Activated CD4-positive, alpha-beta T cell treated with anti-CD3 and anti-CD28 coated beads, Interleukin-2, amount 50 U/mL, for 24 hours (primary cell): ENCODE measurements around the gene CNPY2.
"Not testable (repeated sequence)": the region's sequence is repeated elsewhere in the genome, so short reads cannot be mapped to it uniquely, and the experiment has no call there.

Experiments
- DNase-seq, 2 donors: peaks; one replicate each; pipeline ENCODE4 v3.0.0-alpha.2; 2020; ENCODE audit warnings: low read depth in 1 of 2, low spot score in 1 of 2

CNPY2 gene

DNA sequence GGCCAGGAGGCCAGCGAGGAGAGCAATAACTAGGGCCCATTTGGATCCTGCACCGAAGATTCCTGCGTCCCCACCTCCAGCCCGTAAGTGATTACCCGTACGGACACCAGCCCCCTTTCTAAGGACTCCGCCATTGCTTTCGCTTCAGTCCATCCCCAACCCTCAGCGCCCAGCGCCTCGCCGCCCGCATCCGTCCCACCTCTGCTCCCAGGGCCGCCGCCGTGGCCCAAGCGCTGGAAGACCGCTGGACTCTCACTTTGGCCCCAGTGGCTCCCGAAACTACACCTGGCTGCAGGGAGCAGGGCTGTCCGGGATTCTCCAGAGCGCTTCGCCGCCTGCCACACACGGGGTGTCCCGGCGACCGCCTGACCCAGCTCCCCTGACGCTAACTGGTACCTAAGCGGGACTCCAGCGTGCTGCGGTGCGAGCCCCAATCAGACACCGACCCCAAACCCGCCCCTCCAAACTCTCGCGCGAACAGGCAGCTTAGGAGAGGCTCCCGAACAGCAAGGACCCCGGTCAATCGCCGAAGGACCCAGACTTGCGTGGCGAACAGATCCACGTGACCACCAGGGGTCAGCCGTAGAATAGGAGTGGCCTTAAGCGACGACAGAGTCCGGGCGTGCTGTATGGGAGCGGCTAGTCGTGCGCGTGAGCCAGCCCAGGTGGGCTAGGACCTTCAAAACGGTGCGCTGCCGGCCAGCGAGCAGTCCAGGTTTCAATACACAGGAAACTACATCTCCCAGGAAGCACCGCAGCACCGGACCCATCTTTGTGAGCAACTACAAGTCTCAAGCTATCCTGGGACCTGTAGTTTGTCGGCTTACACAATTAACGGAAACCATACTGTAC lies at the start of gene CNPY2:
CNPY2 (minus strand) TSS at position 367 of the 852 bp plus-strand sequence. CDS start 771 bp downstream, outside the sequence.
- DNase-seq, result peak; percentile 85 to 92

DNA sequence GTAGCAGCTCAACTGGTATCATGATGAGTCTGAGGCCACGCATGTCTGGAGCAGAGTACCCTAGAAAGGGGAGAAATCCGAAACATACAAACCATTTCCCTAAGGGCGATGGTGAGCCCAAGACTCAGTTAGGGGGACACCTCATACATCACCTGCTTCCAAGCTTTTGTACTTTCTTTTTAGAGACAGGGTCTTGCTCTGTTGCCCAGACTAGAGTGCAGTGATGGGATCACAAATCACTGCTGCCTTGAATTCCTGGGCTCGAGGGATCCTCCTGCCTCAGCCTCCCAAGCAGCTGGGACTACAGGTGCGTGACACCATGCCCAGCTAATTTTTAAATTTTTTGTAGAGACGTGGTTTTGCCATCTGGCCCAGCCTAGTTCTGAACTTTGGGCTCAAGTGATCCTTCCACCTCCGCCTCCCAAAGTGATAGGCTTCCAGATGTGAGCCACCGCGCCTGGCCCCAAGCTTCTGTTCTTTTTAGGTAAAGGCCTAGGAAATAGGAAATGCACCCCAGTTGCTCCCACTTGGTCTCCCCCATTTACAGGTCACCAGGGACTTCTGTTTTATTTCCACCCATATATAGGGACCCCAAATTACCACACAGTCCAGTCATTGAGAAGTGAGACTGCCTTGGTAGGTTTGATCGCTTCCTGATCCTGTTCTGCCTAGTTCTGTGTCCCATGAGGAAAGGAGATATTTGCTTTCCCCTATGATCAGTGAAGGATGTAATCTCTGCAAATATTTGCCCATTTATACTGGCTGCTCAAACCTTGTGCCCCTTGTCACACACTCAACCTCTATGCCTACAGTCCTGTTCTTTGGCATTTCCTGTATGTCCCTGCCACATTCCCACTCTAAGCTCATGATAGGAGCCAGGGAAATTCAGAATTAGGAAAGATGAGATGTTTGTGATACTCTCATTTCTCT lies 46.6 kb upstream of the CNPY2 start, which contains the start of gene APOF:
APOF (minus strand) TSS at position 728 of the 930 bp plus-strand sequence; CDS start at position 616, 112 bp downstream.
- DNase-seq, result no peak

- DNase-seq, result no peak
These were observed 45.8 kb upstream of the CNPY2 start for GRCh38 chr12:56361487-56362129.

GRCh38 chr12:56359851-56360767 lies 44.3 kb upstream of the CNPY2 start, which contains the start of gene STAT2:
Gene STAT2, minus strand, starts transcription at chr12:56360107. Its CDS starts 3,536 bp downstream, at chr12:56356571.
- DNase-seq, result peak; percentile 96 to 98

- DNase-seq, result no peak
These were observed 43.2 kb upstream of the CNPY2 start for GRCh38 chr12:56358836-56359532.

DNA sequence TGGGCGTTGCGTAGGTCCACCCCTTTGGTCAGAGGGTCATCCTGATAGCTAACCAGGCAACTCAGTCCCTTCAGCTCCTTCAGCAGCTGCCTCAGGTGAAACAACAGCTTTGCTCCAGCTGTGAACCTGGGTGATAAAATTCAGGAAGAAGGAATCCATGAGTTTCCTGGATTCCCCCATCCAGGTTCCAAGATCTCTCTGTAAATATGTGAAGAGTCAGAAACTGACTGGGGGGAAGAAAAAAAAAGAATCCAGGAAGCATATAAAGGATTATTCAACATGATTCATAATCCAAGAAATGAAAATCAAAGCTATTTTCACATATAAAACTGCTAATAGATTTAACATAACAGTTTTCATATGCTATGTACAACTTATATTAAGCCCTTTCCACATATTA lies 35.5 kb upstream of the CNPY2 start:
- DNase-seq, result no peak

DNA sequence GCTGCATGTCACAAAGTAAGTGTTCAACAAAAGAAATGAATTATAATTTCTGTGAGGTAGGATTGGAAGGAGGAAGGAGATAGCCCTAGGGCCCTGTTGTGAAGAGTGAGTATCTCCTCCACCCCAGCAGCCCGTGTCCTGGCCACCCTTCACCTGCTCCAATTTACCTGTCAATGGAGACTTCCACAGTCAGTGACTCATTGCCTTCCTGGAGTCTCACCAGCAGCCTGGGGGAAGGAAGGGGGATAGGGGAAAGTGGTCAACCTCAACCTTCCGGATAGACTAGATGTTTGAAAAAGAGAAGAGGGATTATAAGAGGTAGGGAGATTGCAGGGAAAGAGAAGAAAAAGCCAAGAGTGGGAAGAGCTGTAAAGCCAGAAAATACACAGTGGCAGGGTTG lies 34.9 kb upstream of the CNPY2 start:
- no peak for DNase-seq

GRCh38 chr12:56348776-56349175 lies 33.0 kb upstream of the CNPY2 start:
- no peak for DNase-seq

DNA sequence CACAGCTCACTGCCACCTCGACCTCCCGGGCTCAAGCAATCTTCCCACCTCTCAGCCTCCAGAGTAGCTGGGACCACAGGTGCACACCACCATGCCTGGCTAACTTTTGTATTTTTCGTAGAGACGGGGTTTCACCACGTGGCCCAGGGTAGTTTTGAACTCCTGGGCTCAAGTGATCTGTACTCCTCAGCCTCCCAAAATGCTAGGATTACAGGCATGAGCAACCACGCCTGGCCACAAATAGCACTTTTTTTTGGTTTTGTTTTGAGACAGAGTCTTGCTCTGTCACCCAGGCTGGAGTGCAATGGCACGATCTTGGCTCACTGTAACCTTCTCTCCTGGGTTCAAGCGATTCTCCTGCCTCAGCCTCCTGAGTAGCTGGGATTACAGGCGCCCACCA lies 31.5 kb upstream of the CNPY2 start:
- DNase-seq, result not testable (repeated sequence)

GRCh38 chr12:56346675-56347074 lies 30.9 kb upstream of the CNPY2 start:
- DNase-seq, result no peak

DNA sequence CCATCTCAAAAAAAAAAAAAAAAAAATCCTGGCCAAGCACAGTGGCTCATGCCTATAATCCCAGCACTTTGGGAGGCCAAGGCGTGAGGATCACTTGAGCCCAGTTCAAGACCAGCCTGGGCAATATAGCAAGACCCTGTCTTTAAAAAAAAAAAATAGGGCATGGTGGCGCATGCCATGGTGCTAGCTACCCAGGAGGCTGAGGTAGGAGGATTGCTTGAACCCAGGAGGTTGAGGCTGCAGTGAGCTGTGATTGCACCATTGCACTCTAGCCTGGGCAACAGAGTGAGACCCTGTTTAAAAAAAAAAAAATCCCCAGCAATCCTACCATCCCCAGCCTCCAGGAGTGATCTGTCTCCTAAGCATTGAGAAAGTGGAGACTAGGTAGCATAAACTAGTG lies 26.5 kb upstream of the CNPY2 start:
- not testable (repeated sequence) for DNase-seq

DNA sequence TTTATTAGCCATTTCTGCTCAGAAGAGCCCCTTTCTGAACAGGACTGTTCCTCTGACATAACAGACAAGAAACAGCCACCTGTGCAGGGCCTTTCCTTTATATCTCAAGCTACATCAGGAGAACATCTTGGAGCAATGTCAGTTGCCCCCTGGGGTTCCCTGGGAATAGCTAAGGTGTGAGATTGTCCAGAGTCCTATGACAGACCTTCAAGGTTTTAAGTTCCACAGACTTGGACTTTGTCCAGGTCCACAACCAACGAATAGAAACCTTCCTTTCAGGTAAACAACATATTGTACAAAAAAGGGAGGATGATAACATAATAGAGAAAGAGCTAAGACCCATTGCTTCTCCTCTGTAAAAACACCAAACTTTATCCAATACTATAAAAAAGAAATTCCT lies 25.8 kb upstream of the CNPY2 start:
- no peak for DNase-seq

DNA sequence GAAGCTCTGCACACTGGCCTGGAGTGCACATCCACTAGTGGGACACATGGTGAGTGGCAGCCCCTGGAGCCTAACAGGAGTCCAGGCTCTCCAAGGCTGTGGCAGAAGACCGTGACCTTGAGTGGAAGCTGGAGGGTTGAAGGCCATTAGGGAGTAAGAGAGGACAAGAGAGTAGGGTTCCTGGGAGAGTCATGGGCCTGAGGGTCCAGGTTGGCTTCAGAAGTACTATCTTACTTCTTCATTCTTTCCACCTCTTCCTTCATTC lies 23.3 kb upstream of the CNPY2 start:
- DNase-seq, result no peak

DNA sequence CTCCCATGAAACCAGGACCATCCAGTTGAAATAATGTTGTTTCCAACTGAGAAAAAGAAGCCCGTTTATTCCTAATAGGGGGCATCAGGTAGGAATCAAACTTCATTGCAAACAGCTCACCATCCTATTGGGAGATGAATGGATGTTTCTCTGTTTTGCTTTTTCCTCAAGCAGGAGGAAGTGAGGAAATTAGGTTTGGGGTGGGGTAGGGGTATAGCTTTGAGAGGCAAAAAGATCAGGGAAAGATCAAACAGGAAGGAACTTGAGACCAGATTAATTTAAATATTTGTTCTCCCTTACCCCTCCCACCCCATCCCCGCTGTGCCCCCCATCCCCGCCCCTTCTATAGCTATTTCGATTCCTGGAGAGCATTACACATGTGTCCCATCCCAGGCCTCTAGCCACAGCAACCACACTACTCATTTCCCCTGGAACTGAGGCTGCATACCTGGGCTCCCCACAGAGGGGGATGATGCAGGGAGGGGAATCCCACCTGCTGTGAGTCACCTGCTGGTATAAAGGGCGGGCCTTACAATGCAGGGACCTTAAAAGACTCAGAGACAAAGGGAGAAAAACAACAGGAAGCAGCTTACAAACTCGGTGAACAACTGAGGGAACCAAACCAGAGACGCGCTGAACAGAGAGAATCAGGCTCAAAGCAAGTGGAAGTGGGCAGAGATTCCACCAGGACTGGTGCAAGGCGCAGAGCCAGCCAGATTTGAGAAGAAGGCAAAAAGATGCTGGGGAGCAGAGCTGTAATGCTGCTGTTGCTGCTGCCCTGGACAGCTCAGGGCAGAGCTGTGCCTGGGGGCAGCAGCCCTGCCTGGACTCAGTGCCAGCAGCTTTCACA lies 22.7 kb upstream of the CNPY2 start, which contains the start of gene IL23A:
IL23A (plus strand) TSS at position 577 of the 850 bp plus-strand sequence; CDS start at position 738, 161 bp downstream.
- peak; percentile 56 to 86 for DNase-seq

DNA sequence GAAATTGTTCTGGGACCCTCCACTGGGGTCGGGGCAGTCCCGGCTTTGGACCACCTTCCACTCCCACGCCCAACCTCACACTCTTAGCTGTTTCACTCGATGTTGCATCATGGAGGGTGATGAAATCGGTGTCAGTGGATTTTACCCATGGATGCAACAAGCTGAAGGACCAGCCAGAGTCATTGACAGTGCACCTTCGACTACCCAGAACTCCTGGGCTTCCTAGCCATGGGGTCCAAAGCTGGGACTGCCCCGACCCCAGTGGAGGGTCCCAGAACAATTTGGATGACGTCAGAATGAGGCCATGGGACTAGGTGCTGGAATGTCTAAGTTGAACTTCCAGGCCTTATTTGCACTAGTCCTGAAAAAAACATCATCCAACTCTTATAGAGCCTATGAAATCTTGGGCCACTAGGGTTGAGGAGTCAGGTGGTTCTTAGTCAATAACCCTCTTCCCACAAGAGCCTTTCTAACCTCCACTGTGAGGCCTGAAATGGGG lies 22.0 kb upstream of the CNPY2 start:
- DNase-seq, result no peak

DNA sequence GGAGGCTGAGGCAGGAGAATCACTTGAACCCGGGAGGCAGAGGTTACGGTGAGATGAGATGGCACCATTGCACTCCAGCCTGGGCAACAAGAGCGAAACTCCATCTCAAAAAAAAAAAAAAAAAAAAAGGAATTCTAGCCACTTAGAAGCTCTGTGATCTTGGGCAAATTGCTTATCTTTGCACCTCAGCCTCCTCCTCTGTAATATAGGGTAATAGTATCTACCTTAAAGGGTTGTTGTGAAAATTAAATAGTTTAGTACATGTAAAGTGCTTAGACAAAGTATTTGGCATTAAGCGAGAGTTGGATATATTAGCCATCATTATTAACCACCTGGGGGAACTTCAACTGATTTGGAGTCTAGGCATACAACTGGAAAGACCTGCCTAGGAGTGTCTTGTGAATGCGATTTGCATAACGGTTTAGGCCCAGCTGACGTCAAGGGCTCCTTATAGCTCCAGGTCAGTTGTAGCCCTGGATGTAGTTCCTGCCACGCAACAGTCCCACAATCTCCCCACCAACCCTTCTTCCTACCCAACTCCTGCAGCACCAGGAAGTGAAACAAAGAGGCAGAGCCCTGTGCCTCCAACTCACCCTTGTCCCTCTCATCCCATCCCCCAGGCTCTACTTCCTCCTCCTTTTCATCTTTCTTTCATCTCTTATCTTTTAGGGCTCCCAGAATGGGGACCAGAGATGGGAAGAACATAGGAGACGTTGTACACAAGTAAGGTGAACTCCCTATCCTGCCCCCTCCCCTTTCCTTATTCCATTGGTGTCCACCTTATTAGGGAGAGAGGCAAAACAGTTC lies 20.8 kb upstream of the CNPY2 start:
- DNase-seq, result no peak

DNA sequence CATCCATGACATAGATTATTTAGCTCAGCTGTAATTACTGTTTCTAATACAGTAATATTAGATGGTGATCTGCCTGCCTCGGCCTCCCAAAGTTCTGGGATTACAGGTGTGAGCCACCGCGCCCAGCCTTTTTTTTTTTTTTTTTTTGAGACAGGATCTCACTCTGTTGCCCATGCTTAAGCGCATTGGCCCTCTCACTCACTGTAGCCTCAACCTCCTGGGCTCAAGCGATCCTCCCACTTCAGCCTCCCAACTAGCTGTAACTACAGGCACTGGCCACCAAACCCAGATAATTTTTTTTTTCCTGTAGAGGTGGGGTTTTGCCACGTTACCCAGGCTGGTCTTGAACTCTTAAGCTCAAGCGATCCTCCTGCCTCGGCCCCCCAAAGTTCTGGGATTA lies 19.7 kb upstream of the CNPY2 start:
- not testable (repeated sequence) for DNase-seq

- DNase-seq, result no peak
These were observed 18.7 kb upstream of the CNPY2 start for GRCh38 chr12:56334490-56334793.
